Fibroblast of the conjunctiva (primary cell): ENCODE results near the gene C1orf94.

ENCODE experiments used
- DNase-seq: peaks from one replicate; pipeline ENCODE4 v3.0.0-alpha.2; 2010; ENCODE audit warnings: low read depth

Gene C1orf94

DNA sequence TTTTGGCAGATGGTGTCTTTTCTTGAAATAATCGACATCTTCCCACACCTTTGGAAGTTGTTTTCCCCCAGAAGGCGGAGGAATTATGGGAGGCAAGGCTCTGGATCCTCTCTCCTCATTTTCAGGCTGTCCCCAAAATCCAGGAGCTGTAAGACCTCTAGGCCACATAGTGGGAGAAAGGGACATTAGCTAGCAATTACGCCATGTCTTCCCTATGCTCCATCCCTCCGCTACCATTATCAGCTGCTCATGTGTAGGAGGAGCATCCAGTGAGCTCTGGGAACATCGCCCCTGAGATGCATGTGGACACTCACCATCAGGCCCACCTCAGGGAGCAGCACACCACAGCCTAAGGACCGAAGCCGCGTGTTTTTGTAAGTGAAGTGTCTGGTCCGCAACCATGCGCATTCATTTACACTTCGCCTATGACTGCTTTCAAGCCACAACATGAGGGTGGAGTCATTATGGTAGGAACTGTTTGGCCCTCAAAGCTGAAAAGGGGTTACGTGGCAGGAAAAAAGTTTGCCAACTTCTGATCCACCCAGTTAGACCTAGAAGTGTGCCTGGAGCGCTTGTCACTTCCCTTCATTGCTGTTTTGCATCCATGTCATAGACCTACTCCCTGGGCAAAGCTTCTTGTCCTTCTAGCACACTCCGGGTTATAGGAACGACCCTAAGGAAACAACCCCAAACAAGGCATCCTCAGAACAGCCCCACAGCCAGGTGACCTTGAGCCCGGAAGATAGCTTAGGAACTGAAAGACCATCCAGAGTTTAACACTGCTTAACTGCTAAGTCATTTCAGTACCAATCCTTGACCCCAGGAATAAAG, 85.5 kb downstream of the C1orf94 start:
- no peak for DNase-seq

DNA sequence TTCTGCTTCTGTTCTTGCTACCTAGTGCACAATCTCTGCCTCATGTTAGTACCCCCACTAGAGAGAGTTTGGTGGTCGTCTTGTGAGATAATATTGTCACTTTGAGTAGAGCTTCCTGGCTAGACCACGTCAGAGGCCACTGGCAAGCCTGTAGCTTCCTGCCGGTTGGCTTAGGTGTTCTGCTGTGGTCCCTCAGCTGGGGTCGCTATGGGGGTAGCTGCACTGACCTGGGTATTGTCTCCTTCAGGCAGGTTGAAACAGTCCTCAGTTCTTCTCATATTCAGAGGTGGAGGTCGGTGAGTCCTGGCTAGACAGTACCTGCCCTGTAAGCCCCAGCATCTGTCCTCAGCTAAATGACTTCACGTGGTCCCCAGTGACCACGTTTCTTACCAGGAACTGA, 86.2 kb downstream of the C1orf94 start:
- DNase-seq, result no peak

DNA sequence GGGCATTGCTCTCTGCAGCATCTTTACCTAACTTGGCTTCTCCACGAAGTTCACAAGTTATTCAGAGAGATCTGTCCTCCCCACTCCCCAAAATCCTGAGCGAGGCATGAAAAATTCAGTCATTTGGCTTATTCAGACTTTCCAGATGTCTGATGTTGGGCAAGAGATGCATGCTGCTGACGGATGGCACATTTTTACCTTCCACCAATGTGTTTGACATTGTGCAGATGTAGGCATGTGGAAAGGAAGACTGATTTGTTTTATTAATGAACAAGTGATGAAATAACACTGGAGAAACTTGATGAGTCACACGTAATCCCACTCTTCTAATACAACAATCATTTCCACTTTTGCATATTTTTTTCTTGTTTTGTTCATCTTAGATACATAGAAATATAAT, 86.7 kb downstream of the C1orf94 start:
- no peak for DNase-seq

DNA sequence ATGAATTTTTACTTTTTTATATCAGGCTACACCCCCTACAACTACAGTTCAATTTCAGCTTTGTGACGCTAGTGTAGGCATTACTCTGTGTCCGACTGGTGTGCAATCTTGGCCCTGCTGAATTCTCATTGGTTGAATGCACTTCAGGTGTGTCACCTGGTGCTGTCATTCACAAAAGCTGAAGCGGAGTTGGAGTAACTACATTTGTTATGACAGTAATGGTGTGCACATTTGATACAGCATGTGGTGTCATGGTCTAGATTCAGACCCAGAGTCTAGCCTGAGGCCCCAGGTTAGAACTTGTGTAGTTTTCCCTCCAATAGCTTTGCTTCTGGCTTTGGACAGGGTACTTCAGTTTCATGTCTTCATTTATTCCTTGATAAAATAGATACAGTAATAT, 88.7 kb downstream of the C1orf94 start:
- no peak for DNase-seq

- DNase-seq, result no peak
Measured at GRCh38 chr1:34266127-34266951, 89.6 kb downstream of the C1orf94 start.

GRCh38 chr1:34267326-34267725, 90.6 kb downstream of the C1orf94 start:
- DNase-seq, result no peak

DNA sequence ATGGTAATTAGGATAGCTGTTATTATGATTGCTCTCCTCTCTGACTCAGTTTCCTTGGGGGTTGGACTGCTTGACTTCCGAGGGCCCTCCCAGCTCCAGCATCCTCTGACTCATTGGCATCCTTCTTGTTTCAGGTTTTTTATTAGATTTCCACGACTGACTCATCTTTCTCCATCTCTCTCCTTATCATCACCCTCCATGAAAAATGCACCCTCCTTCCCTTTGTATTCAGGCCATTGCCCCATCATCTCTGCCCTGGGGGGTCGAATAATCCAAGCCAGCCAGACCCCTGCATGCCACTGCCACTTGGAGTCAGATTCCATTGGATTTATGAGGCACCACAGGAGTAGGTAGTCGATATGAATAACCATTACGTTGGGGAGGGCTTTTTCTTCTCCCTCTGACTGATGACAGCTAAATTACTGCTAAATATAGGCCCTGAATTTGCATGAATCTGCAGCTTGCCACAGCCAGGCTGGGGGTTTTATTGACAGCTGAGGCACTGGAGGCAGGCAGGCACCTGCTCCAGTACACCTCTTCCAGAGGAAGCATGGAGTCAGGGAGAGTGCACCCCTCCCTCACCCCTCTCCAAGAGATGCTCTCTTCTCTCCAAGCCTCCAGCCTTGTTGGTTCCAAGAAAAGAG, 91.7 kb downstream of the C1orf94 start:
- no peak for DNase-seq
